Activated CD8-positive, alpha-beta memory T cell treated with anti-CD3 and anti-CD28 coated beads for 24 hours (primary cell): Measurements from ENCODE around the gene AMN1.

Source experiments
- DNase-seq: peaks from one replicate; pipeline ENCODE4 v3.0.0-alpha.2; 2020

Gene AMN1

DNA sequence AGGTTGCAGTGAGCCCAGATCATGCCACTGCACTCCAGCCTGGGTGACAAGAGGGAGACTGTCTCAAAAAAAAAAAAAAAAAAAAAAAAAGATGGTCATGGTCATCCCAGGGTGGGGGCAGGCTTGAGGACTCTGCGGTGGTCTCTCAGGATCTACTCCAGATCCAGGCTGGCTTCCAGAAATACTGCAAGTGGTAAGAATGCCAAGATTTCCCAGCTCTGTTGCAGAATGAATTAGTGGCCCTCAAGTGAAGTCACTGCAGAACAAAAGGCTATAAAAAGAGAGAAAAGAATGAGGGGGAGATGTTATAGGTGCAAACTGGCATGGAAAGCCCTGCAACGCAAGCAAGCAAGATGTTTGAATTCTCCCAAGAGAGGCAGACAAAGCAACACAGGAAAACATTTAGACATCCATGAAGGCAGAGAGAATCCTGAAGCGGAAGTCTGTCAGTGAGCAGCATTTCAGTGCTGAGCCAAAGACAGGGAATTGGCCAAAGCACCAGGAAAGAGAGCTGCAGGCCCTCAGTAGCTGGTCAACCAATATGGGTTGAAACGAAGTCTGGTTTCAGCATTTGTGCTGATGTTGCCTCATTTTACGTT is 101.3 kb downstream of the AMN1 start:
- DNase-seq: no peak

DNA sequence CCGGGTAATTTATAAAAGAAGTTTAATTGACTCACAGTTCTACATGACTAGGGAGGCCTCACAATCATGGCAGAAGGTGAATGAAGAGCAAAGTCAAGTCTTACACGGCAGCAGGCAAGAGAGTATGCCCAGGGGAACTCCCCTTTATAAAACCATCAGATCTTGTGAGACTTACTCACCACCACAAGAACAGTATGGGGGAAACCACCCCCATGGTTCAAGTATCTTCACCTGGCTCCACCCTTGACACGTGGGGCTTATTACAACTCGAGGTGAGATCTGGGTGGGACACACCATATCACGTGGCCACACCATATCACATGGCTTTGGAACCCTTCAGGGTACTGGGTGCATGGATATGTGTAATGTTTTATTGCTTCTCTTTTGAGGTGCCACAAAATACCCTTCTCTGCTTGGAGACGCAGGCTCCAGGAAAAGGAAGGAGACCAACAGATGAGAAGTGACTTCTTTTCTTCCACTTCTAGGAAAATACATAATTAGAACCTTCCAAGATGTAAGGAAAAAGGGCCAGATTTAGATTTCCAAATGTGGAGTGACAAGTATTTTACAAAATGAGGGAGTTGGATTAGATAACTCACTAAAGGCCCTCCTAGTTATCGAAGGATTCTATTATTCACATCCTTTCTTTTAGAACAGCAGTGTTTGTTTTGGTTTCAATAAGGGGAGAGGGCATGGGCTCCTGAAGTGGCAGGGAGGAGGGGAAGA is 102.4 kb downstream of the AMN1 start:
- no peak for DNase-seq

DNA sequence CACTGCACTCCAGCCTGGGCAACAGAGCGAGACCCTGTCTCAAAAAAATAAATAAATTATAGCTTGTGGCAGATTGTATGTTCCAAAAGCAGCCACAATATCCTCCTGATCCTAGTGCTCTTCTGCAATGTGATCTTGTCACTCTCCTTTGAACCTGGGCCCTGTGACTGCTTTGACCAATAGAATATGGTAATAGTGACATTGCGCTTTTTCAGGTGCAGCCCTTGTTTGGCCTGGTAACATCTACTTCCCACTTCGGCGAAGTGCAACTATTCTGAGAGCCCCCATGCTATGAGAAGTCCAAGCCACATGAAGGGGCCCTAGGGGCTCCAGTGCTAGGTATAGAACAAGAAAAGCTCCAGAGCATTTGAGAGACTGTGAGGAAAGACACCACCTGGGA is 106.8 kb downstream of the AMN1 start:
- no peak for DNase-seq
